CD4-positive, CD25-positive, alpha-beta regulatory T cell (primary cell): ENCODE data around the gene SYNJ1. TPM values are rescaled to one million over a fixed set of nuclear protein-coding genes. Genes with fewer than 3 reads are reported as not detected.

Source experiments
- ATAC-seq, 2 donors: fragments of 150-1000 bp; cut with Tn5 transposase; one replicate each; pipeline ENCODE4 v1.10.0; 2021; ENCODE audit warnings: low read depth in 2 of 2, moderate number of reproducible peaks in 2 of 2, moderate library complexity in 1 of 2
- DNase-seq, 3 donors: peaks; one replicate each; pipeline versions ENCODE4 v3.0.0 to v3.0.0-alpha.2; 2012 to 2022; ENCODE audit warnings: mixed read lengths in 1 of 3
- H3K27ac ChIP-seq: one replicate; pipeline ENCODE4 v1.7.0; 2013; ENCODE audit warnings: mild to moderate bottlenecking, low read length; ENCODE audit not compliant: insufficient read depth, poor library complexity, severe bottlenecking
- H3K27me3 ChIP-seq: one replicate; pipeline ENCODE4 v1.7.0; 2013; ENCODE audit warnings: low read length; ENCODE audit not compliant: control insufficient read depth, insufficient read depth
- H3K36me3 ChIP-seq: one replicate; pipeline ENCODE4 v1.7.0; 2013; ENCODE audit warnings: mild to moderate bottlenecking, low read length, moderate library complexity; ENCODE audit not compliant: control insufficient read depth, insufficient read depth
- H3K4me1 ChIP-seq: 2 replicates; pipeline ENCODE4 v1.7.0; 2013; ENCODE audit warnings: mild to moderate bottlenecking, low read length; ENCODE audit not compliant: insufficient read depth, control insufficient read depth, poor library complexity, severe bottlenecking
- H3K4me3 ChIP-seq: one replicate; pipeline ENCODE4 v1.7.0; 2013; ENCODE audit warnings: low read depth, mild to moderate bottlenecking, low read length, moderate library complexity
- H3K9me3 ChIP-seq, 2 experiments: 1 replicate in 1 of 2; 2 replicates in 1 of 2; pipeline ENCODE4 v1.7.0; 2013; ENCODE audit warnings: low read length in 2 of 2, mild to moderate bottlenecking in 1 of 2, moderate library complexity in 1 of 2; ENCODE audit not compliant: control insufficient read depth in 2 of 2
- H3K27ac Mint-ChIP-seq, 3 donors: one replicate each; pipeline ENCODE4 v1.8.0; 2020 to 2022; ENCODE audit warnings: mild to moderate bottlenecking in 3 of 3, mixed read lengths in 3 of 3, moderate library complexity in 2 of 3
- H3K27me3 Mint-ChIP-seq: one replicate; pipeline ENCODE4 v1.8.0; 2022; ENCODE audit warnings: mild to moderate bottlenecking, mixed read lengths
- H3K36me3 Mint-ChIP-seq: one replicate; pipeline ENCODE4 v1.8.0; 2020; ENCODE audit warnings: mixed read lengths
- H3K4me1 Mint-ChIP-seq, 4 donors: one replicate each; pipeline ENCODE4 v1.8.0; 2020 to 2022; ENCODE audit warnings: mixed read lengths in 4 of 4, mild to moderate bottlenecking in 1 of 4
- H3K4me3 Mint-ChIP-seq, 4 donors: one replicate each; pipeline ENCODE4 v1.8.0; 2020 to 2022; ENCODE audit warnings: mild to moderate bottlenecking in 4 of 4, mixed read lengths in 4 of 4, moderate library complexity in 3 of 4
- H3K9me3 Mint-ChIP-seq, 7 donors: one replicate each; pipeline ENCODE4 v1.8.0; 2020 to 2022; ENCODE audit warnings: mixed read lengths in 7 of 7, mild to moderate bottlenecking in 3 of 7, moderate library complexity in 2 of 7
- polyA plus RNA-seq, 4 donors: library from polyadenylated mRNA; unstranded; fragments of 300-500 nt; fragmentation: Illumina TruSeq; gene quantifications; one replicate each; pipeline ENCODE4 v1.2.3, GENCODE V29; 2021
- total RNA-seq: library from RNA; stranded (reverse); gene quantifications from one replicate; pipeline ENCODE4 v1.2.3, GENCODE V29; 2022

The SYNJ1 gene
- total and polyA plus RNA-seq, 5 donors from 2014 or later: 4.4 to 25.6 (median 6.4) TPM

DNA sequence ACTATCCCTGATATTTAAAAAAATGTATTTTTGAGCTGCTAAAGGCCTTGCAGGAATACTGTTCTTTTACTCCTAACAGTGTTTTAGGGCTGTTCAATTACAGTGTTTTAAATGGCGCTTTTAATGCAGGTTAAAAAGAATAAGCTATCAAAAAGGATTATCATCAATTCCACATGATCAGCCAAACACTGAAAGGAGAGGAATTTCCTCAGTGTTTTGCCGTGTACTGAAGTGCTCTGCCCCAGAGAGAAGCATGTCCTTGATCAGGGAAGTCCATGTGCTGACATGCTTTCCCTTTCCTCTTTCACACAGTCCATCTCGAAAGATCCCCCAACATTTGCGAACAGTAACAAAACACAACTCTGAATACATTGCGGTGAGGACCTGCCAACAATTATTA lies 119.0 kb downstream of the SYNJ1 start:
- Mint-ChIP-seq H3K4me1 (peaks cover 10 to 37% (median 25%) of the 10 kb centered on the region in 4 donors), H3K9me3 (no peaks in the 10 kb centered on the region), H3K27ac (no peak overlapping the region), H3K27me3 (peaks cover 4% of the 10 kb centered on the region), H3K4me3 (peak overlapping the region in 3 of 4 donors; percentile 22 to 70 (median 64)), H3K36me3 (peaks cover 36% of the 10 kb centered on the region)
- H3K9me3 ChIP-seq: no peaks in the 10 kb centered on the region
- DNase-seq: no peak
- no peak for ATAC-seq
- no peak overlapping the region for H3K4me3 ChIP-seq
- no peaks in the 10 kb centered on the region for H3K27me3 ChIP-seq
- no peak overlapping the region for H3K27ac ChIP-seq
- peaks cover 49% of the 10 kb centered on the region for H3K36me3 ChIP-seq
- H3K4me1 ChIP-seq: peaks cover 29% of the 10 kb centered on the region

DNA sequence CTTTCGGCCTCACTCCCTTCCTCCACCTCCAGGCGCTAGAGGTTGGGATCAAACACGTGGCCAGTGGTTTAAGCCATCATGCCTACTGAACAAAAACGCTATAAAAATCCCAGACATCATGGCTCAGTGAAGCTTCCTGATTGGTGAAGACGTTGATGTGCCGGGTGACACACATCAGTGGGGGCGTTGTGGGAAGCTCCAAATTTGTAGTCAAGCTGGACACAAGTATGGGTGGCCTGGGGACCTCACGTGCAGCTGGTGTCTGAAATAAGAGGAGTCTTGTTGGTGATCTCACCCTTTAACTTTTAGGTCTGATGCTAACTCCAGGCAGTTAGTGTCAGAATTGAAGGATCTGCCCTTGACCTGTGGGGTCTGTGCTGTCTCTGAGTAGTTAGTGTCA lies 122.3 kb downstream of the SYNJ1 start:
- Histone ChIP-seq H3K27me3 (no peaks in the 10 kb centered on the region), H3K36me3 (peaks cover 70% of the 10 kb centered on the region), H3K9me3 (no peaks in the 10 kb centered on the region), H3K4me1 (peaks cover 5% of the 10 kb centered on the region), H3K27ac (no peak overlapping the region), H3K4me3 (no peak overlapping the region)
- H3K4me1 Mint-ChIP-seq: peaks cover 12 to 20% (median 19%) of the 10 kb centered on the region in 4 donors
- ATAC-seq (no peak), DNase-seq (no peak)
- H3K4me3 Mint-ChIP-seq: peak overlapping the region in 1 of 4 donors; percentile 72
- H3K27ac Mint-ChIP-seq: no peak overlapping the region
- no peaks in the 10 kb centered on the region for H3K9me3 Mint-ChIP-seq
- no peaks in the 10 kb centered on the region for H3K27me3 Mint-ChIP-seq
- H3K36me3 Mint-ChIP-seq: peaks cover 56% of the 10 kb centered on the region

GRCh38 chr21:32604464-32604863 lies 123.3 kb downstream of the SYNJ1 start:
- H3K27me3 ChIP-seq: no peaks in the 10 kb centered on the region
- no peak overlapping the region for H3K27ac ChIP-seq
- H3K4me3 Mint-ChIP-seq: no peak overlapping the region
- H3K9me3 ChIP-seq: no peaks in the 10 kb centered on the region
- H3K27me3 Mint-ChIP-seq: no peaks in the 10 kb centered on the region
- ATAC-seq: no peak
- peaks cover 10 to 16% (median 11%) of the 10 kb centered on the region in 4 donors for H3K4me1 Mint-ChIP-seq
- no peak overlapping the region for H3K4me3 ChIP-seq
- peaks cover 53% of the 10 kb centered on the region for H3K36me3 Mint-ChIP-seq
- no peak for DNase-seq
- peaks cover 75% of the 10 kb centered on the region for H3K36me3 ChIP-seq
- no peak overlapping the region for H3K27ac Mint-ChIP-seq
- H3K4me1 ChIP-seq: no peaks in the 10 kb centered on the region
- H3K9me3 Mint-ChIP-seq: no peaks in the 10 kb centered on the region

GRCh38 chr21:32603131-32603530 lies 124.7 kb downstream of the SYNJ1 start:
- H3K4me1 Mint-ChIP-seq: peaks cover 5 to 16% (median 5%) of the 10 kb centered on the region in 4 donors
- H3K4me1 ChIP-seq: no peaks in the 10 kb centered on the region
- no peaks in the 10 kb centered on the region for H3K27me3 ChIP-seq
- DNase-seq (no peak), ATAC-seq (no peak)
- H3K36me3 ChIP-seq: peaks cover 72% of the 10 kb centered on the region
- H3K4me3 Mint-ChIP-seq: no peak overlapping the region
- no peak overlapping the region for H3K27ac ChIP-seq
- H3K27me3 Mint-ChIP-seq: no peaks in the 10 kb centered on the region
- no peaks in the 10 kb centered on the region for H3K9me3 Mint-ChIP-seq
- H3K4me3 ChIP-seq: no peak overlapping the region
- no peaks in the 10 kb centered on the region for H3K9me3 ChIP-seq
- no peak overlapping the region for H3K27ac Mint-ChIP-seq
- H3K36me3 Mint-ChIP-seq: peaks cover 46% of the 10 kb centered on the region

DNA sequence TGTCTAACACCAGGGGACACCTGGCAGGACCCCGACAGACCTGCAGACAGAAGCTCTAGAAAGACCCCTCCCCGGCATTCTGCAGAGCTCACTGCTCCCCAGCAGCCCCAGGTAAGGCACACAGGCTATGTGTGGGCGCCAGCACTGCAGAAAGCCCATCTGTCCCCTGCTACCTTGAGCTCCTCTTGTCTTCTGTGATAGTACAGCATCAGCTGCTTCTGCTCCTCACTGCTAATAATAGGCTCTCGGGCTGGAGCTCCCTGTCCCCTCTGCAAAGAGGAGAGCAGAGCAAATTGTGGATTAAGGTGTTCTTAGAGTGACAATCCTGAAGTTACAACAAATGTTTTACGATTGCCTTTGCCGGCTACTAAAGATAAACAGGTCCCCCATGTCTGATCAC lies 125.7 kb downstream of the SYNJ1 start:
- Histone ChIP-seq H3K27ac (no peak overlapping the region), H3K4me3 (no peak overlapping the region), H3K27me3 (no peaks in the 10 kb centered on the region), H3K36me3 (peaks cover 66% of the 10 kb centered on the region), H3K9me3 (no peaks in the 10 kb centered on the region), H3K4me1 (no peaks in the 10 kb centered on the region)
- Mint-ChIP-seq H3K4me3 (no peak overlapping the region), H3K27ac (no peak overlapping the region), H3K4me1 (peaks cover 2 to 16% (median 4%) of the 10 kb centered on the region in 4 donors), H3K9me3 (no peaks in the 10 kb centered on the region), H3K36me3 (peaks cover 43% of the 10 kb centered on the region), H3K27me3 (no peaks in the 10 kb centered on the region)
- no peak for ATAC-seq
- no peak for DNase-seq

DNA sequence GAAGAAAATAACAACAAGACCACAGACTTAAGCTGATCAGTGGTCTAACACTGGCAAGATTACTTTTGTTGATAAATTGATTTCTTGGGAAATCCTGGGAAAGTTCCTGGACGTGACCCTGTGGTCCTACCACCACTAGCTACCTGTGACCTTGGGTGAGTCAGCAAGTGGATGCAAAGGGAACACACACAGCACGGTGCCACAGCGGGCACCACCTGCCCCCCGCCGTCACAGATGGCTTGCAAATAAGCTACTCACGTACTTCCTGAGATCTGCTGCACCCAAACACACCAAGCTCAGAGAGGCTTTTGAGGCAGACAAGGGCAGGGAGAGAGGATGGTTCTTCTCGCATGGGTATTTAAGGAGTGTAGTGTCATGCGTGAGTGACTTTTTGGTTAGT lies 128.3 kb downstream of the SYNJ1 start:
- Histone ChIP-seq H3K36me3 (peaks cover 41% of the 10 kb centered on the region), H3K4me3 (no peak overlapping the region), H3K9me3 (no peaks in the 10 kb centered on the region), H3K27ac (no peak overlapping the region), H3K4me1 (no peaks in the 10 kb centered on the region), H3K27me3 (no peaks in the 10 kb centered on the region)
- no peak overlapping the region for H3K27ac Mint-ChIP-seq
- no peaks in the 10 kb centered on the region for H3K9me3 Mint-ChIP-seq
- DNase-seq: no peak
- H3K27me3 Mint-ChIP-seq: no peaks in the 10 kb centered on the region
- ATAC-seq: no peak
- H3K36me3 Mint-ChIP-seq: peaks cover 32% of the 10 kb centered on the region
- H3K4me1 Mint-ChIP-seq: peaks cover 2 to 5% (median 4%) of the 10 kb centered on the region in 4 donors
- H3K4me3 Mint-ChIP-seq: no peak overlapping the region

GRCh38 chr21:32599091-32599490 lies 128.7 kb downstream of the SYNJ1 start:
- Mint-ChIP-seq H3K9me3 (no peaks in the 10 kb centered on the region), H3K36me3 (peaks cover 27% of the 10 kb centered on the region), H3K27me3 (no peaks in the 10 kb centered on the region), H3K4me3 (no peak overlapping the region), H3K27ac (no peak overlapping the region), H3K4me1 (peaks cover 2 to 5% (median 4%) of the 10 kb centered on the region in 4 donors)
- Histone ChIP-seq H3K4me3 (no peak overlapping the region), H3K9me3 (no peaks in the 10 kb centered on the region), H3K4me1 (no peaks in the 10 kb centered on the region), H3K27me3 (no peaks in the 10 kb centered on the region), H3K27ac (no peak overlapping the region), H3K36me3 (peaks cover 37% of the 10 kb centered on the region)
- DNase-seq (no peak), ATAC-seq (no peak)

DNA sequence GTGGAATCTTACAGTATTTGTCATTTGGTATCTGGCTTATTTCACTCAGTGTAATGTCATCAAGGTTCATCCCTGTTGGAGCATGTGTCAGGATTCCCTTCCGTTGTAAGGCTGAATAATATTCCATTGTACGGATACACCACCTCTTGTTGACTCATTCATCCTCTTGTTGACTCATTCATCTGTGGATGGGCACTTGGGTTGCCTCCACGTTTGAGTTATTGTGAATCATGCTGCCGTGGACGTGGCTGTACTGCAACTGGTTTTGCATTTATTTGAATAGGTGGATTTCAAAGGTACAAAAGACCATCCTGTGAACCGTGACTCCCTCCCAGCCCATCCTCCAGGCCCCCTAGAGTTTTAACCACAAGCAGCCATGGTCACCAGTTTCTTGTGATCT lies 130.6 kb downstream of the SYNJ1 start:
- Histone ChIP-seq H3K36me3 (peaks cover 18% of the 10 kb centered on the region), H3K27me3 (no peaks in the 10 kb centered on the region), H3K27ac (no peak overlapping the region), H3K9me3 (no peaks in the 10 kb centered on the region), H3K4me1 (no peaks in the 10 kb centered on the region), H3K4me3 (no peak overlapping the region)
- H3K4me1 Mint-ChIP-seq: peaks cover 0 to 5% (median 3%) of the 10 kb centered on the region in 4 donors
- H3K9me3 Mint-ChIP-seq: no peaks in the 10 kb centered on the region
- peak overlapping the region in 1 of 3 donors; percentile 78 for H3K27ac Mint-ChIP-seq
- H3K4me3 Mint-ChIP-seq: no peak overlapping the region
- H3K27me3 Mint-ChIP-seq: no peaks in the 10 kb centered on the region
- H3K36me3 Mint-ChIP-seq: peaks cover 12% of the 10 kb centered on the region
- ATAC-seq (no peak), DNase-seq (no peak)
